Gastroesophageal sphincter (tissue), 3 donors: Measurements from ENCODE around the gene FYB2.

Experiments
- EP300 ChIP-seq: sonication (generic); formaldehyde crosslinking; IDR thresholded peaks from one replicate; pipeline ENCODE4 v1.6.1; 2017; ENCODE audit warnings: antibody characterized with exemption, mild to moderate bottlenecking
- POLR2A ChIP-seq, 2 donors: fragments of 450-650 bp; IDR thresholded peaks; one replicate each; pipeline ENCODE4 v1.6.1; 2017; ENCODE audit warnings: antibody characterized with exemption in 2 of 2, mild to moderate bottlenecking in 2 of 2, moderate library complexity in 1 of 2
- POLR2AphosphoS5 ChIP-seq: sonication (generic); formaldehyde crosslinking; IDR thresholded peaks from one replicate; pipeline ENCODE4 v1.6.1; 2017; ENCODE audit warnings: antibody characterized with exemption
- TF ChIP-seq, protein P1 (sequence below), 4 experiments: fragments of 200-600 bp in 2 of 4; fragments of 450-650 bp in 2 of 4; sonication (generic) in 1 of 4; IDR thresholded peaks; one replicate each; pipeline ENCODE4 v1.5.1; 2017 to 2019; ENCODE audit warnings: antibody characterized with exemption in 4 of 4, mild to moderate bottlenecking in 2 of 4, moderate library complexity in 2 of 4

DNA sequence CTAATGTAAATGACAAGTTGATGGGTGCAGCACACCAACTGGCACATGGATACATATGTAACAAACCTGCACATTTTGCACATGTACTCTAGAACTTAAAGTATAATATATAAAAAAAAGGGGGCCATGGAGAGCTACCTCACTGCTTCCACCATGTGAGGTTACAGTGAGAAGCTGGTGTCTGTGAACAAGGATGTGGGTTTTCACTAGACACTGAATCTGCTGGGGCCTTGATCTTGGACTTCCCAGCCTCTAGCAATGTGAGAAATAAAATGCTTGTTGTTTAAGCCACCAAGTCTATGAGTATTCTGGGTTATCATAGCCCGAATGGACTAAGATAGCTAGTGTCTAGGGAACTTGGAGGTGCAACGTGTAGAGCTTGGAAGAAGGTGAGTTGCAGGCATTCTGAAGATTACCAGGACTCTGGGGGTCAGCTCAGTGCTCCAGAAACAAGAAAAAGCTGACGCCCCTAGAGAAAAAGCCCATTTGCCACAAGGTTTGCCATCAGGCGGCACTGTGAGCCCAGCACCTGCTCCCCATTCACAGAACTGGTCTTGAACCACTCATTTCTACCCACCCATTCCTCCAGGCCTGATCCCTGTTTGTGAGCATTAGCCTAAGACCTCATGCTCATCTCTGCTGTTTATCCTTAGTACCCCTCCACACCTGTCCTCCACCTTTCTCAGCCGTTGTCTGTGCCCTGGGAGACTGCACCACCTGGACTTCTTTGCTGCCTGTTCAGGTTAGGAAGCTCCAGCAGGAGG is 15.1 kb upstream of the FYB2 start:
- TF ChIP-seq, protein P1, sequence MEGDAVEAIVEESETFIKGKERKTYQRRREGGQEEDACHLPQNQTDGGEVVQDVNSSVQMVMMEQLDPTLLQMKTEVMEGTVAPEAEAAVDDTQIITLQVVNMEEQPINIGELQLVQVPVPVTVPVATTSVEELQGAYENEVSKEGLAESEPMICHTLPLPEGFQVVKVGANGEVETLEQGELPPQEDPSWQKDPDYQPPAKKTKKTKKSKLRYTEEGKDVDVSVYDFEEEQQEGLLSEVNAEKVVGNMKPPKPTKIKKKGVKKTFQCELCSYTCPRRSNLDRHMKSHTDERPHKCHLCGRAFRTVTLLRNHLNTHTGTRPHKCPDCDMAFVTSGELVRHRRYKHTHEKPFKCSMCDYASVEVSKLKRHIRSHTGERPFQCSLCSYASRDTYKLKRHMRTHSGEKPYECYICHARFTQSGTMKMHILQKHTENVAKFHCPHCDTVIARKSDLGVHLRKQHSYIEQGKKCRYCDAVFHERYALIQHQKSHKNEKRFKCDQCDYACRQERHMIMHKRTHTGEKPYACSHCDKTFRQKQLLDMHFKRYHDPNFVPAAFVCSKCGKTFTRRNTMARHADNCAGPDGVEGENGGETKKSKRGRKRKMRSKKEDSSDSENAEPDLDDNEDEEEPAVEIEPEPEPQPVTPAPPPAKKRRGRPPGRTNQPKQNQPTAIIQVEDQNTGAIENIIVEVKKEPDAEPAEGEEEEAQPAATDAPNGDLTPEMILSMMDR (IDR thresholded peaks at IDR 0.05) = no peak
- TF ChIP-seq EP300 (no peak), POLR2A (IDR thresholded peaks at IDR 0.05) (no peak), POLR2AphosphoS5 (no peak)
